Measurements from ENCODE around the gene DNM2.

The DNM2 gene

DNA sequence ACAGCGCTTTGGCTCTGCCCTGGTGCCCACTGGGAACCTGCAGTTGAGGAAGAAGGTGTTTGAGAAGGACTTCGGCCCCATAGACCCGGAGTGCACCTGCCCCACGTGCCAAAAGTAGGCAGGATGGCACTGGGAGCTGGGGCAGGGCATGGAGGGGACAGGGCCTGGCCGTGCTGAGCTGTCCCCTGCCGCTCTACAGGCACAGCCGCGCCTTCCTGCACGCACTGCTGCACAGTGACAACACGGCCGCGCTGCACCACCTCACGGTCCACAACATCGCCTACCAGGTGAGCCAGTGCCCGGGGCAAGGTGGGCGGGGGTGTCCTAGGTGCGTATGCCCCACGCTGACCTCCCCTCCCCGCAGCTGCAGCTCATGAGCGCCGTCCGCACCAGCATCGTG, 5.1 kb upstream of the DNM2 start:
- Histone ChIP-seq H3K36me3 (ENCODE audit: control insufficient read depth, insufficient read depth, low read length) (peaks cover 35% of the 10 kb centered on the region), H3K9me3 (ENCODE audit: control insufficient read depth, insufficient read depth, low read length) (no peaks in the 10 kb centered on the region), H3K9ac (ENCODE audit: low read depth, low read length) (no peak overlapping the region), H3K4me3 (ENCODE audit: low read depth, low read length) (no peak overlapping the region), H3K27me3 (ENCODE audit: control insufficient read depth, insufficient read depth, low read length) (no peaks in the 10 kb centered on the region), H3K4me1 (ENCODE audit: control insufficient read depth, insufficient read depth, low read length) (no peaks in the 10 kb centered on the region), H3K27ac (ENCODE audit: low read depth, low read length) (no peak overlapping the region)

DNA sequence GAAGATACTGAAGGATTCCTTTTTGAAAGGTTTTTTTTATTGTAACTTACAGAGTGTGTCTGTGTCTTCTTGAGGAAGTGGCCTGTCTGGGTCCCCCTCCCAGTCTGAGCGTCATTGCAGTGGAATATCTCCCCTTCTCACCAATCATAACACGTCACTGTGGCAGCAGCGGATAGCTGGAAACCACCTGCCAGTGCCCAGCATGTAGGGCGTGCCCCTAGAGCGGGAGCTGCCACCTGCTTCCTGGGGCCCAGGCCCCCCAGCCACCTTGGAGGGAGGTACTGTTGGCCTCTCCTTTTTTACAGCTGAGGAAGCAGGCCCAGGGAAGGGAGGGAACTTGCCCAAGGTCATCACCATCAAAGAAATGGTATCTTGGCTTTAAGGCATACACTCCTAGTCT, 4.6 kb upstream of the DNM2 start:
- Histone ChIP-seq H3K4me3 (ENCODE audit: low read depth, low read length) (no peak overlapping the region), H3K9me3 (ENCODE audit: control insufficient read depth, insufficient read depth, low read length) (no peaks in the 10 kb centered on the region)

DNA sequence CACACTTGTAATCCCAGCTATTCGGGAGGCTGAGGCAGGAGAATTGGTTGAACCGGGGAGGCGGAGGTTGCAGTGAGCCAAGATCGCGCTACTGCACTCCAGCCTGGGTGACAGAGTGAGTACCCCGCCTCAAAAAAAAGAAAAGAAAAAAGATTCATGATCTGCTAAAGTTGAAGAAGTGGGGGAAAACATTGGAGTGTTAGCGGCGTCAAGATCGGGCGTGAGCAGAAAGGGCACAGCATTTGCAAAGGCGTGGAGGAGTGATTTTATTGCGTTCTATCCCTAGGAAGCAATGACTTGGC, 874 bp upstream of the DNM2 start:
- Histone ChIP-seq H3K27ac (ENCODE audit: low read depth, low read length) (no peak overlapping the region), H3K36me3 (ENCODE audit: control insufficient read depth, insufficient read depth, low read length) (peaks cover 26% of the 10 kb centered on the region), H3K4me3 (ENCODE audit: low read depth, low read length) (peak overlapping the region; percentile 44; the same call in 1 of the 2 replicates), H3K4me1 (ENCODE audit: control insufficient read depth, insufficient read depth, low read length) (peaks cover 10% of the 10 kb centered on the region), H3K9ac (ENCODE audit: low read depth, low read length) (no peak overlapping the region), H3K27me3 (ENCODE audit: control insufficient read depth, insufficient read depth, low read length) (no peaks in the 10 kb centered on the region), H3K9me3 (ENCODE audit: control insufficient read depth, insufficient read depth, low read length) (no peaks in the 10 kb centered on the region)

More for the DNA sequence above, 4.6 kb upstream of the DNM2 start:
- peaks cover 32% of the 10 kb centered on the region for H3K36me3 ChIP-seq (ENCODE audit: control insufficient read depth, insufficient read depth, low read length)
- H3K27me3 ChIP-seq (ENCODE audit: control insufficient read depth, insufficient read depth, low read length), result no peaks in the 10 kb centered on the region
- no peaks in the 10 kb centered on the region for H3K4me1 ChIP-seq (ENCODE audit: control insufficient read depth, insufficient read depth, low read length)
- no peak overlapping the region for H3K27ac ChIP-seq (ENCODE audit: low read depth, low read length)
- no peak overlapping the region for H3K9ac ChIP-seq (ENCODE audit: low read depth, low read length)

DNA sequence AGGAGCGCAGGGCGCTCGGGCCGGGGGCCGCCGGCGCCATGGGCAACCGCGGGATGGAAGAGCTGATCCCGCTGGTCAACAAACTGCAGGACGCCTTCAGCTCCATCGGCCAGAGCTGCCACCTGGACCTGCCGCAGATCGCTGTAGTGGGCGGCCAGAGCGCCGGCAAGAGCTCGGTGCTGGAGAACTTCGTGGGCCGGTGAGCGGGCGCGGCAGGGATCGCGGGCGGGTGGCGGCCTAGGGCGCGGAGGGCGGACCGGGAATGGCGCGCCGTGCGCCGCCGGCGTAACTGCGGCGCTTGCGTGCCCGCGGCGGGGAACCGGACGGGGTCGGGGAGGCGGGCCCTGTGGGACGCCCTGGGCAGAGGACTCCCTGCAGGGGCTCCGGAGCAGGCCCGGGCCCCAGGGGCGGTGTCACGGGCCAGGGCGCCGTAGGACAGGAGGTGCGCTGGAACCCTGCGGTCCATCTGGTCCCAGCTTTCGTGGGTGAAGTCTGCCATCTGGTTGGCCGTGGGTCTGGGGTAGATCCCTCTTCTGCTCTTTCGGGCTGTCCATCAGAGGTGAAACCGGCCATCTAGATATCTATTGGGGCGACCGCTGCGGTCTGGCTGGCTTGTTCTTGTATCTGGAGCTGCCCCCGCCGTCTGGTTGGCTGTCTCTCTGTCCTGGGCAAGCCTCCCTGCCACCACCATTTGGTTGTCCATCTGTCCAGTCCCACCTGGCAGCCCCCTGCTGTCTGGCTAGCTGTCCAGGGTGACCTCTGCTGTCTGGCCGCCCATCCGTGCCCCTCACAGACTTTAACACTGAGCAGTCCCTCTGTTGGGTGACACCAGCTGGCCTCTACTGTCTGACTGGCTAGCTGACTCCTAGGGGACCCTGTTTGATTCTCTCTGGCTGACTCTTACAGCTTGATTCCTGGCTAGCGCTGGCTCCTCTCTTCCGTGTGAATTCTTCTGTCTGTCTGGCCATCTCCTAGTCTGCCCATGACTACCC, 622 bp downstream of the DNM2 start:
- Histone ChIP-seq H3K36me3 (ENCODE audit: control insufficient read depth, insufficient read depth, low read length) (peaks cover 17% of the 10 kb centered on the region; the same call in 1 of the 2 replicates), H3K4me1 (ENCODE audit: control insufficient read depth, insufficient read depth, low read length) (peaks cover 10% of the 10 kb centered on the region), H3K9ac (ENCODE audit: low read depth, low read length) (peak overlapping the region; percentile 80), H3K4me3 (ENCODE audit: low read depth, low read length) (peak overlapping the region; percentile 88), H3K27me3 (ENCODE audit: control insufficient read depth, insufficient read depth, low read length) (no peaks in the 10 kb centered on the region), H3K27ac (ENCODE audit: low read depth, low read length) (peak overlapping the region; percentile 88), H3K9me3 (ENCODE audit: control insufficient read depth, insufficient read depth, low read length) (no peaks in the 10 kb centered on the region)

DNA sequence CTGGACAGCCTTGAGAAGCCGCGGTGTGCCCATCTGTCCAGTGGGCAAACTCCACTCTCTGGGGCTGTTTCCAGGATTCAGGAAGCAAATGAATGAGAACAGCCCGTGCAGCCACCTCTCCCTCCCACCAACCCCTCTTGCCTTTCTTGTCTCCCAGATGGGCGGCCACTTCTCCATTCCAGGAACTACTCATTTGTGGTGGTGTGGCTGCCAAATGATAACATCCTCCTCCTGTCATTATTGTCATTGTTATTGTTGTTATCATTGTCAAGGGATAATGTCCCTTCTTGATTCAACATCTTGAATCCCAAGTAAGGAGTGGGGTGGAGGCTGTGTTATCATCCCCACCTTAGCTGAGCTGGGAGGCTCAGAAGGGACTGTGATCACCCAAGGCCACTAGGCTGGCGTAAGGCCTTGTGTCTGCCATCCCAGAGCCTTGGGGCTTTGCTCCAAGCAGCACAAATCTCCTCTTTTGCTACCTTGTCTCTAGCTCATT, 1.6 kb downstream of the DNM2 start:
- Histone ChIP-seq H3K36me3 (ENCODE audit: control insufficient read depth, insufficient read depth, low read length) (peaks cover 10% of the 10 kb centered on the region; the same call in 1 of the 2 replicates), H3K4me3 (ENCODE audit: low read depth, low read length) (peak overlapping the region; percentile 88), H3K9ac (ENCODE audit: low read depth, low read length) (no peak overlapping the region), H3K27ac (ENCODE audit: low read depth, low read length) (peak overlapping the region; percentile 4), H3K27me3 (ENCODE audit: control insufficient read depth, insufficient read depth, low read length) (no peaks in the 10 kb centered on the region), H3K4me1 (ENCODE audit: control insufficient read depth, insufficient read depth, low read length) (peaks cover 10% of the 10 kb centered on the region), H3K9me3 (ENCODE audit: control insufficient read depth, insufficient read depth, low read length) (no peaks in the 10 kb centered on the region)

DNA sequence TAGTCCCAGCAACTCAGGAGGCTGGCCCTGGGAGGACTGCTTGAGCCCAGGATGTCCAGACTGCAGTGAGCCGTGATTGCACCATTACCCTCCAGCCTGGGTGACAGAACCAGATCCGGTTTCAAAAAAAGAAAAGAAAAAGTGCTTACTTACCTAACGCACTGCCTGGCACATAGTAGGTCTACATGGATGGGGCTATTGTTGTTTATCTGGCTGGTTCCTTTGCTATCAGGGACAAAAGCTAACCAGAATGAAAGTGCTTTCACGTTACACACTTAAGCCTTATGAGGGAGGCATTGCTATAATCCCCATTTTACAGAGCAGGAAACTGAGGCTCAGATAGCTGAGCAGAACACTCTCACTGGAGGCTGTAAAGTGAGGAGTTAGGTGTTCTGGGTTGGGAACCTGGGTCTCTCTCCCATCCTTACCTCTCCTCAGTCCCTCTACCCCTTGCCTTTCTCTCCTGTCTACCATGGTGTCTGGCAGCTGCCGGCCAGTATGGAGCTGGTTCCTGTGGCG, 2.8 kb downstream of the DNM2 start:
- Histone ChIP-seq H3K9me3 (ENCODE audit: control insufficient read depth, insufficient read depth, low read length) (no peaks in the 10 kb centered on the region), H3K27ac (ENCODE audit: low read depth, low read length) (no peak overlapping the region), H3K9ac (ENCODE audit: low read depth, low read length) (no peak overlapping the region), H3K4me3 (ENCODE audit: low read depth, low read length) (no peak overlapping the region), H3K36me3 (ENCODE audit: control insufficient read depth, insufficient read depth, low read length) (peaks cover 8% of the 10 kb centered on the region; the same call in 1 of the 2 replicates), H3K27me3 (ENCODE audit: control insufficient read depth, insufficient read depth, low read length) (no peaks in the 10 kb centered on the region), H3K4me1 (ENCODE audit: control insufficient read depth, insufficient read depth, low read length) (peaks cover 10% of the 10 kb centered on the region)

DNA sequence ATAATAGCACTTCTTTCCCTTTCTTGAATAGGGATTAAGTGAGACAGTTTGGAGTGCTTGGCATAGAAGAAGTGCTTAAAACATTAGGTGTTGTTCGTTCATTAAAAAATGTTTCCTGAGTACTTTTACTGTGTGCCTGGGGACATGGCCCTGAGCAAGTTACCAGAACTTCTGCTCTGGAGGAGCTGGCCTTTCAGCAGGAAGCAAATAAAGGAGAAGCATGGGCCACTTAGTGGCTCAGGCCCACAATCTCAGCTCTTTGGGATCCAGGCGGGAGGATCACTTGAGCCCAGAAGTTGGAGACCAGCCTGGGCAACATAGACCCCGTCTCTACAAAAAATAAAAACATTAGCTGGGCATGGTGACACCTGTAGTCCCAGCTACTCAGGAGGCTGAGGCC, 5.7 kb downstream of the DNM2 start:
- Histone ChIP-seq H3K27me3 (ENCODE audit: control insufficient read depth, insufficient read depth, low read length) (no peaks in the 10 kb centered on the region), H3K36me3 (ENCODE audit: control insufficient read depth, insufficient read depth, low read length) (peaks cover 8% of the 10 kb centered on the region; the same call in 1 of the 2 replicates), H3K9me3 (ENCODE audit: control insufficient read depth, insufficient read depth, low read length) (no peaks in the 10 kb centered on the region), H3K27ac (ENCODE audit: low read depth, low read length) (no peak overlapping the region), H3K4me1 (ENCODE audit: control insufficient read depth, insufficient read depth, low read length) (peaks cover 9% of the 10 kb centered on the region), H3K9ac (ENCODE audit: low read depth, low read length) (no peak overlapping the region), H3K4me3 (ENCODE audit: low read depth, low read length) (no peak overlapping the region)

DNA sequence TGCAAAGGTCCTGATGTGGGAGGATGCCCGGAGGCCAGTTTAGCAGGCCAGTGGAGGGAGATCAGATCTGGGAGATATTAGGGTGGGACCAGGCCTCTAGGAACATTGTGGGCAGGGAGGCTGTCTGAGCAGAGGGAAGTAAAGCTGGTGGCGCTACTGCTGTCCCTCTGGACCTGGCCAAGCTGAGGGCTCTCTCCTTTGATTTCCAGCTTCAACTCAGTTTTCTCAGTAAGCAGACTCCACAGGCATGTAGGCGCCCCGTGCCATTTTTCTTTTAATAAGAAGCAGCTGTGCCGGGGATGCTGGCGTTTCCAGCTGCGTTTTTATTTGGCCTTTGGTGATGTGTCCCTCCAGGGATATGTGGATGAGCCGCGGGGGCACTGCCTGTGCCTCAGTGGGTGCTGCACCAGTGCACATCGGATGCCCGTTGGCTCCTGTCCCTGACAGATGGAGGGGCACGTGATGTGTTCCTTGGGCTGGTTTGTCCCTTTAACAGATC, 6.7 kb downstream of the DNM2 start:
- Histone ChIP-seq H3K4me3 (ENCODE audit: low read depth, low read length) (no peak overlapping the region), H3K4me1 (ENCODE audit: control insufficient read depth, insufficient read depth, low read length) (0 out of 2 replicates have a peak, but pooled peaks cover under 1% of the 10 kb centered on the region), H3K9ac (ENCODE audit: low read depth, low read length) (no peak overlapping the region), H3K36me3 (ENCODE audit: control insufficient read depth, insufficient read depth, low read length) (peaks cover 8% of the 10 kb centered on the region; the same call in 1 of the 2 replicates), H3K9me3 (ENCODE audit: control insufficient read depth, insufficient read depth, low read length) (no peaks in the 10 kb centered on the region), H3K27ac (ENCODE audit: low read depth, low read length) (no peak overlapping the region), H3K27me3 (ENCODE audit: control insufficient read depth, insufficient read depth, low read length) (no peaks in the 10 kb centered on the region)

DNA sequence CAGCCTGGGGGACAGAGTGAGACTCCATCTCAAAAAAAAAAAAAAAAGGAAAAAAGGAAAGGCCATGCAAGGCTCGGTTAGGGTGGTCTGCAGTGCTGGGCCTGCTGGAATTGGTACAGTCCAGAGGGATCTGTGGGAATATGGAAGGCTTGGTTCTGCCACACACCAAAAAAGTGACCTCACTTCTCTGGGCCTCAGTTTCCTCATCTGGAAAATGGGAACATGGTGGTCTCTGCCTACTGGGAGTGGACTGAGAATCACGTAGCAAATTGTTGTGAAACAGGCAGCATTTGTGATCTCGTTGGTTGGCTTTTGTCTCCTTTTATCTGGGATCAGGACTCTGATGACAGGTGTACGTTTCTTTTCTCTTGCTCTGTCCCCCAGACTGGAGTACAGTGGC, 7.5 kb downstream of the DNM2 start:
- Histone ChIP-seq H3K4me3 (ENCODE audit: low read depth, low read length) (no peak overlapping the region), H3K27ac (ENCODE audit: low read depth, low read length) (no peak overlapping the region), H3K9me3 (ENCODE audit: control insufficient read depth, insufficient read depth, low read length) (no peaks in the 10 kb centered on the region), H3K27me3 (ENCODE audit: control insufficient read depth, insufficient read depth, low read length) (no peaks in the 10 kb centered on the region), H3K36me3 (ENCODE audit: control insufficient read depth, insufficient read depth, low read length) (peaks cover 8% of the 10 kb centered on the region; the same call in 1 of the 2 replicates), H3K9ac (ENCODE audit: low read depth, low read length) (no peak overlapping the region), H3K4me1 (ENCODE audit: control insufficient read depth, insufficient read depth, low read length) (no peaks in the 10 kb centered on the region)

DNA sequence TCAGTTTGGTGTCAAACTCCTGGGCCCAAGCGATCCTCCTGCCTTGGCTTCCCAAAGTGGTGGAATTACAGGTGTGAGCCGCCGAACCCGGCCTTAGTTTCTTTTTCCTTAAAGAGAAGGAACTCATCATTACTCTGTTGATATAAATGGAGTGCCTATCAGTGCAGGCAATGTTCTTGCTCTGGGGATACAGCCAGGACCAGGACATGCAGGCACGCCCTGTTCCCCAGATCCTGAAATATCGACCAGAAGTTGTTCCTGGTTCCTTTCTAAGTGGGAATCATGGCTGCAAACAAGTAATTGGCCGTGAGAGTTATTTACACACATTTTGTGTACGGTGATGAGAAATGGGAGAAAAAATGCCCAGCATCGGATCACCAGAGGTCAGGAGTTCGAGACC, 8.4 kb downstream of the DNM2 start:
- H3K4me3 ChIP-seq (ENCODE audit: low read depth, low read length), result no peak overlapping the region
- no peaks in the 10 kb centered on the region for H3K4me1 ChIP-seq (ENCODE audit: control insufficient read depth, insufficient read depth, low read length)
- no peaks in the 10 kb centered on the region for H3K27me3 ChIP-seq (ENCODE audit: control insufficient read depth, insufficient read depth, low read length)
- H3K9ac ChIP-seq (ENCODE audit: low read depth, low read length), result no peak overlapping the region
- no peak overlapping the region for H3K27ac ChIP-seq (ENCODE audit: low read depth, low read length)
- no peaks in the 10 kb centered on the region for H3K9me3 ChIP-seq (ENCODE audit: control insufficient read depth, insufficient read depth, low read length)
- H3K36me3 ChIP-seq (ENCODE audit: control insufficient read depth, insufficient read depth, low read length), result peaks cover 3% of the 10 kb centered on the region; the same call in 1 of the 2 replicates

DNA sequence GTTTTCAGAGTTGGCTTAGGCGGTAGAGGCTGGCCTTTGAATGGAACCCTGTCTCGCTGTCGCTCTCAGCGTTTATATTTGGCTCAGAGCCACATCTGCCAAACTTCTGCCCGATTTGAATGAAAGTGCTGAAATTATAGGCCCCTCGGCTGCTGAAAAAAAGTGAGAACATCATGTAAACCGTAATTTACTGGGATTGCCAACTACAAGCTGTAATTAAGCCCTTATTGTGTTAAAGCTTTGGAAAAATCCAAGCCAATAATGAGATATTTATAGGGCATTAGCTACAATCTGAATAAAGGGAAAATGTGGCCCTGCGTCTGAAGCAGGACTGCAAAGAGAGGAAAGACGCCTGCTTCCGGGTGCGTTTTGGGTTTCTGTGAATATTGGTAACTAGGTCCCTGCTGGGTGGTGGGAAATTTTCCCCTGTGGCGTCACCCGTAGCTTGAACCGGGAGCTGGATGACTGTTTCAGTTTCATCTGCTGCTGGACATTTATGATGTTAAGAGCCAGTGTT, 9.9 kb downstream of the DNM2 start:
- Histone ChIP-seq H3K4me1 (ENCODE audit: control insufficient read depth, insufficient read depth, low read length) (no peaks in the 10 kb centered on the region), H3K27me3 (ENCODE audit: control insufficient read depth, insufficient read depth, low read length) (no peaks in the 10 kb centered on the region), H3K36me3 (ENCODE audit: control insufficient read depth, insufficient read depth, low read length) (peaks cover 3% of the 10 kb centered on the region; the same call in 1 of the 2 replicates), H3K9me3 (ENCODE audit: control insufficient read depth, insufficient read depth, low read length) (no peaks in the 10 kb centered on the region), H3K4me3 (ENCODE audit: low read depth, low read length) (no peak overlapping the region), H3K27ac (ENCODE audit: low read depth, low read length) (no peak overlapping the region), H3K9ac (ENCODE audit: low read depth, low read length) (no peak overlapping the region)
